Measurements from ENCODE around the gene MATN3.
A peak's percentile ranks its signal among the peaks of the same experiment; 100 is the strongest.
"Not testable (repeated sequence)": the region's sequence is repeated elsewhere in the genome, so short reads cannot be mapped to it uniquely, and the experiment has no call there.

The MATN3 gene, protein sequence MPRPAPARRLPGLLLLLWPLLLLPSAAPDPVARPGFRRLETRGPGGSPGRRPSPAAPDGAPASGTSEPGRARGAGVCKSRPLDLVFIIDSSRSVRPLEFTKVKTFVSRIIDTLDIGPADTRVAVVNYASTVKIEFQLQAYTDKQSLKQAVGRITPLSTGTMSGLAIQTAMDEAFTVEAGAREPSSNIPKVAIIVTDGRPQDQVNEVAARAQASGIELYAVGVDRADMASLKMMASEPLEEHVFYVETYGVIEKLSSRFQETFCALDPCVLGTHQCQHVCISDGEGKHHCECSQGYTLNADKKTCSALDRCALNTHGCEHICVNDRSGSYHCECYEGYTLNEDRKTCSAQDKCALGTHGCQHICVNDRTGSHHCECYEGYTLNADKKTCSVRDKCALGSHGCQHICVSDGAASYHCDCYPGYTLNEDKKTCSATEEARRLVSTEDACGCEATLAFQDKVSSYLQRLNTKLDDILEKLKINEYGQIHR

DNA sequence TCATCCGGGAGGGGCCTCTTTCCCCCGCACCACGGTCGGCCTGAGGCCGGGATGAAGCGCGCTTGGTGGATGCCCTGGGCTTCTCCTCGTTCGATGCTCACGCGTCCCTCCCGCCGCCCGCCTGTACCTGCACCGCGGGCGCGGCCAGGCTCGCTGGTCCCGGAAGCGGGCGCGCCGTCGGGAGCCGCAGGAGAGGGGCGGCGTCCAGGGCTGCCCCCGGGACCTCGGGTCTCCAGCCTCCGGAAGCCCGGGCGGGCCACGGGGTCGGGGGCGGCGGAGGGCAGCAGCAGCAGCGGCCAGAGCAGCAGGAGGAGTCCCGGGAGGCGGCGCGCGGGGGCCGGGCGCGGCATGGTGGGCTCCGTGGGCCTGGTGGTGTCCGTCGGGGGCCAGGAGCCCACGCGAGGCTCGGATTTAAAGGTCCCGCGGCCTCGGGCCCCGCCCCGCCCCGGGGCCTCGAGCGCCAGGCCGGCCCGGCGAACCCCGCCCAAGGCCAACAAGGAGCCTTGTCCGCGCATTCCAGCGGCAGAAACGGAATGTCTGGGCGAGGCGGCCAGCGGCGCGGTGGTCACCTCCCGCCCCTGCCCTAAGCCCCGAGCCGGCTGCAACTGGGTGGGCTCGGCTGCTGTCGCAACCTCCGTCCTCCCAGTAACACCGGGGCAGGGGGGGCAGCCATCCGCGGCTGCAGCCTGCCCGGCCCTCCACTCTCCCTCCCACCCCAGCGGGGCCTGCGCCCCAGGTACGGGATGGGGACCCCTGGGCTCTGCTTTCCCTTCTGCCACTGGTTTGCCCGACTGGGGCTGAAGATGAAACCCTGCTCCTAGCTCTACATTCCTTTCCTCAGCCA lies at the start of gene MATN3:
TSS of gene MATN3 (minus strand) at position 387 of the 844 bp plus-strand sequence. CDS start at position 350, 37 bp downstream.
- no peak for DNase-seq (ENCODE audit: low read depth in 2 of 2)

DNA sequence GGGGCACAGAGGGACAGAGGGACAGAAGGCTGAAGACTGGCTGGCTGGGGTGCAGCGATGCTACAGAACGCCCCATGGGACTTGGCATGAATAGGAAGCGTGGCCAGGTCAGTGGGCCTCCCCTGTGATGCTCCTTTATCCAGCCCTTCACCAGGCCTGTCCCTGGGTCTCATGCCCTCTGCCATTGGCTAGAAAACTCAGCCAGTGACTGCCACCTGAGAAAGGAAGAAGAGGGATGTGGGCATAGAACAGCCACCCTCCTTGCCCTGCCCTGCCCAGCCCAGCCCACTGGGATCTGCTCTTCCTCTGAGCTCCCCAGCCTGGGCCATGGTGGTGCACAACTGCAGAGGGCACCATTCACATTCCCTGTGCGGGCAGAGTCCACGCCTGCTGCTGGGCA lies 49.5 kb upstream of the MATN3 start:
- DNase-seq (ENCODE audit: low read depth in 2 of 2) = no peak

DNA sequence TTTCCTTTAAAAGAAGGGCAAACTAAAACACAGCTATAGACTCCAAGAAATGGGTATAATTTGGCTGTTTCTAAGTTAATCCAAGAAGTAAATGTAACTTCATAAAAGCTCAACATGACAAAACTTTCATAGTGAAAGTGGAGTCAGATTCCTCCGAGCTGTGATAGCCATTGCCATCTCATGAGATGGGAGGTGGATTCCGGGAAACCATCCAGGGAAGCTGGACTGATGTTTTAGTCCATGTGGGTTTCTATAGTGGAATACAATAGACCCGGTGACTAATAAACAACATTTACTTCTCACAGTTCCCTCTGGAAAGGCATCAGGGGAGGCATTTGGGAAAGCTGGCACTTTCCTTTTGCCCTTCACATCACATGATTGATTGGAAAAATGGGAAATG lies 49.0 kb upstream of the MATN3 start:
- DNase-seq (ENCODE audit: low read depth in 2 of 2) = peak in 1 of 2 experiments; percentile 49

DNA sequence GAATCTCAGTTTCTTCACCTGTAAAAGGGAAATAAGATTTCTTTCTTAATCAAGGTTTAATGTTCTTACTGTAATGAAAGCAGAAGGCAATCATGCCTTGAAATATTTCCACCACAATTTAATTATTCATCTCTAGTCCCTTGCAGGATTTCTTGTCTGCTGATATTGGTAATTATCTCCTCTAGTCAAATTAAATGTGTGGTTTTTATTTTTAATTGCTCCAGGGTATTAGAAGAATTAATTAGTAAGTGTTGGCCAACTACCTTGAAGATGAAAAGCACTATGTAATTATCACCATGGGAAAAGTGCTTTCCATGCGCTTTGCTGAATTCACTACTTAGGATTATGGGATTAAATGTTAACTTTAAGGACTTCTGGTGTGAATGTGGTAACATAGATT lies 47.6 kb upstream of the MATN3 start:
- DNase-seq (ENCODE audit: low read depth in 2 of 2) = no peak

DNA sequence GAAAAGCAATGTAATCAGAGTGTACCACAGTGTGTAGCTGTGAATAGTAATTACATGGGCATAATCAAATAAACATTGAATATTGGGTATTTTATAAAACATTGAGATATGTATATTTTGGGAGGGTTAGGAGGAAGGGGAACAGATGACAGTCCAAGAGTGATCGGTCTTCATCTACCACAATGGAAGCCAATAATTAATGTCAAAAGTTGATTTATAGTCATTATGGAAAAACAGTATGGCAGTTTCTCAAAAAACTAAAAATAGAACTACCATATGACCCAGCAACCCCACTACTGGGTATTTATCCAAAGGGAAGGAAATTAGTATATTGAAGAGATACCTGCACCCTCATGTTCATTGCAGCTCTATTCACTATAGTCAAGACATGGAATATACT lies 44.8 kb upstream of the MATN3 start:
- no peak for DNase-seq (ENCODE audit: low read depth in 2 of 2)

DNA sequence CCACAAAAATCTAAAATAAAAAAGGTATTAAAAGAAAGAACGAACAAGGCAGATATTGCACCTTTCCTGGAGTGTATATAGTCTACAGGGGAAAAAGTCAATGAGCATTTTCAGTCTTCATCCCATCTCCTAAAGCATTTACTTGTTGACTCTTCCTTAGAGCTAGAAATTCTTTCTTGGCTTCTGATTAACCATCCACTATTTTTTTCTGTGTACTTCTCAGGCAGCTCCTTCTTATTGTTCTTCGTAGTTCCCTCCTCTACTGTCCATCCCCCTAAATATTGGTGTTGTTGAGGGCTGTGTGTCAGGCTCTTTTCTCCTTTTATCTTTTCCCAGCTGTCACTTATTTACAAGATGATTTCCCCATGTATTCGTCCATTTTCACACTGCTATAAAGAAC lies 42.5 kb upstream of the MATN3 start:
- DNase-seq (ENCODE audit: low read depth in 2 of 2) = no peak

DNA sequence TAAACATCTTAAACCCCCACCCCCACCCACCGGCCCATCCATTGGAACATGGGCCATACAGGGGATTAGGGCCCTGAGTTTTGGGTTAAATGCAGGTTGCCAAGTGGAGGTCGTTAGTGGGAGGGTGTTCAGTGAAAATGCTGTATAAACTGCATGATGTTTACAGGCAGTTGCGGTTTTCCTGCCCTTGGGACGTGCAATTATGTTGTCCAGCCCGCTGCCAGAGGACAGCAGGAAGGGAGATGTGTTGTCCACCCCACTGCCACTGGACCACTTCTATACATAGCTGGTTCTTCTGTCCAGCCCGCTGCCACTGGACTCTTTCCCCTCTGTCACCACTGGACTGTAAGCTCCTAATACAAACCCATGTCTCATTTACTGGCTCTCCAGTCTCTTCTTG lies 41.7 kb upstream of the MATN3 start:
- no peak for DNase-seq (ENCODE audit: low read depth in 2 of 2)

DNA sequence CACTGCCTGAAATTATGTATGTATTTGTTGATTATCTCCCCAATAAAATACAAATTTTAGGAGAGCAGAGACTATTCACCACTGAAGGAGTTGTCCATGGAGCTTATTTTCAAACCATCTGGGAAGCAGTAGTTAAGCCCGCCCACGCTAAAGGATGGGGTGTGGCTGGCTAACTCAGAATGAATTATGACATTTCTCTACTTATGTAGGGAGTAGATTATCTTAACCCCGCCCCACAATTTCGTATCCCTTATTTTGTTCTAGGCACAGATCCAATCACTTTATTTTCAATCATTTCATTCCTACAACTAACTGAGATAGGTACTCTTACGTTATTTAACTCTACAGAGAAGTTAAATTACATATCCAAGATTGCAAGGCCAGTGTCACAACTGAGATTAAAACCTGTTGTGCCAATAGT lies 40.4 kb upstream of the MATN3 start:
- peak; percentile 47 to 49 for DNase-seq (ENCODE audit: low read depth in 2 of 2)

DNA sequence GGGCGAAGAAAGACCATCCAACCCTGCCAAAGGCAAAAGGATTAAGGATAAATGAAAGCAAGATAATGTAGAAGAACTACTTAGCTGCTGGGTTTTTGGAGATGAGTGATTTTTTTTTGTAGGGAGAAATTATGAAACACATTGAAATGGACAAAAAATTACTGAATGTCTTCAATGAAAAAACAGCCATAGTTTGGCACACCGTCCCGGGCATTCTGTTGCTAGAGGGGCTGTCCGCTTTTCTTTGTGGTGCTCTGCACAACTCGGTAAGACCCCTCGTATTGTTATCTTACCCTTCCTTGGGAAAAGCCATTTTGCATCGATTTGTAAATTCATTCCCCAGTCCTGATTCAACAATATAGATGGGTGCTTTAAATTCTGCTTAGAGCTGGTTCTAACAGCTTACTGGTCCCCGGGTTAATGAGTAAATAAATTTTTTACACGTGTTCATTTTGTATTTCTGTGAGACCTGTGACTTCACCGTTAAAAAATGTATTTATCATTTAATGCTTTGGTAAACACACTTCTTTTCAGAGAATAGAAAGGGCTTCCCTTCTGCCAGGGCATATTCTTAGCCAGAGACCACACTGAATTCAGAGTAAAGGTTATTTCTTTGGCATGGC lies 39.9 kb upstream of the MATN3 start:
- no peak for DNase-seq (ENCODE audit: low read depth in 2 of 2)

DNA sequence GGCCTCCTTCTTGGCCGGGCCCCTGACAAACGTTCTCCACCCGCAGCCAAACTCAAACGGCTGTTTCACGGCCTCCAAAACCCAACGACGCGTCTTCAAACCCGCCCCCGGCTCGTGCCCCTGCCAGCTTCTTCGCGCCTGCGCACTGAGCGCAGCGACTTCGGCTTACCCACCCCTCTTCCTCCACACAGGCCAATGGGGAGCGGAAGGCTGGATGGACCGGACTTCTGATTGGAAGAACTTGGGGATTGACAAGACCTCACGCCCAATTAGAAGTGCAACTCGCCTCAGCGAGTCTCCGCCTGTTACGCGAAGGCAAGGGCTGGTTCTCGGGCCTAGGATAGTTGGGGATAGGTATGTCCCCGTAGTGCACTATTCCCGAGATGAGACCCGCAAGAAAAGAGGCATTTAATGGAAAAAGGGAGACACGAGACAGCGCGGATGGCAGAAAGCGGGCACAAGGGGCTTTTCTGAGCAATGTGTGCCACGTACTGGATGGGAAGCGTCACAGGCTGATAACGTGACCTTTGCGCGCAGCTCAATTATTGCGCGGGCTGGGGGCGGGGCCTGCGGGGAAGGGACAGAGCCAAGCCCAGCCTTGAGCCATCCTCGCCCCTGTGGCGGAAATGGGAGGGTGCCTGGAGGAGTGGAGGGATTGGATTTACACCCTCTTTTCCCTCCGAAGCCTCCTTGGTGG lies 39.2 kb upstream of the MATN3 start, which contains the start of gene LAPTM4A:
TSS of gene LAPTM4A (minus strand) at position 97 of the 697 bp plus-strand sequence. CDS start 108 bp downstream, outside the sequence.
- DNase-seq (ENCODE audit: low read depth in 2 of 2) = peak; percentile 100

DNA sequence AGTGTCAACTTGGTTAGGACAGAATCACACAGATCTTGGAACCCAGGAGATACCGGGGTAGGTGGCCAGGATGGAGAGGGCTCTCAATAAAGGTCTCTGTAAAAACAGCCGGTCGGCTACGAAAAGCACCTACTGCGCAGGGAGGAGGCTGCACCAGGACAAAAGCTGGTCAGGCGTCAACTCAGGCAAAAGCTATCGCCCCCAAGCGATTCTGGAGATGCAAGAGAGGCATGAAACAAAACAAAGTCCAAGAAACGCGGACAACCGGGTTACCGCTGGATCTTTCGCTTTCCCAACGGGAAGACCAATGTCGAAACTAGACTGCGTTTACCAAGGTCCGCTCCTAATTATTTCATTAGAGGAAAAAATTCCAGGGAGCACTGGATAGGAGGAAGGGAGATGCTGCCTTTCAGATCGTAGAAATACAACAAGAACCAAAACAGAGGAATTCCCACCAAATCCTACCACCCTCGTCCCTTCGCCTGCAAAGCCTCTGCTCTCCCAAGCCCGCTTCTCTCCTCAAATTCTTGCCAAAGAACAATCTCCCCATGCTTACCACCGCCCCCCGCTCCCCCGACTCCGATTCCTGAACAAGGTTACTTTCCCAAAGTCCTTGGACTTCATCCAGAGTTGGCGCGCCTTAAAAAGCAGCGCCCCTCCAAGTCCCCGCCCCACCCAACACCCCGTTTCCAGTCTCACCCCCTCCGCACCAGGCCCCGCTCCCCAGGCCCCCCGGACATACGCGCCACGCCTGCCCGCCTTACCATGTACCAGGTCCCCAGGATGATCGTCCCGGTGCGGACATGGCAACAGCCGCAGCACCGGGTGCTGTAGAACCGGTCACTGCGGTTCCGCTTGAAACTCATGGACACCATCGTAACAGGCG lies 38.4 kb upstream of the MATN3 start:
- DNase-seq (ENCODE audit: low read depth in 2 of 2) = no peak

DNA sequence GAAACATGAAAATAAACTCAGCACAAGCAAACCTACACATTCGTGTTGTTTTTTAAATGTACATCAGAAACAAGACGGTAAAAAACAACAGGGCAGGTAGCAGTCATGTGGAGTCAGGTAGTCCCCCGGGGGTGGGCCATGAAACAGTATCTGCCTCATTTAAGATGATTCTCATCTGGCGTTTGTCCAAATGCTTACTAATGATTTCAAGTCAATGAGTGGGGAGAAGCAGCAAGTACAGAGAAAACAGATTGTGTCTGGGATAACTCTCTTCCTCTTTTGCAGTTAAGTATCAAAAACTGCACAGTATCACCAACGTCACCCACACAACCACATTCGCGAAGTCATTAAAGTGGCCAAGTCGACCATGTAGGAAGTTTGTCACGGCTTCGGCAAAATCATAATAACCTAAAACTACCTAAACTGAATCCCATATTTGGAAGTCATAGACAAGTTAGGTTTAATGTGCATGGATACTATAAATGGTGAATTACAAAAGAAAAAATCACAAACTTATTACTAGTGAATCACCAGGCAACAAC lies 37.7 kb upstream of the MATN3 start:
- peak in 1 of 2 experiments; percentile 34 for DNase-seq (ENCODE audit: low read depth in 2 of 2)

DNA sequence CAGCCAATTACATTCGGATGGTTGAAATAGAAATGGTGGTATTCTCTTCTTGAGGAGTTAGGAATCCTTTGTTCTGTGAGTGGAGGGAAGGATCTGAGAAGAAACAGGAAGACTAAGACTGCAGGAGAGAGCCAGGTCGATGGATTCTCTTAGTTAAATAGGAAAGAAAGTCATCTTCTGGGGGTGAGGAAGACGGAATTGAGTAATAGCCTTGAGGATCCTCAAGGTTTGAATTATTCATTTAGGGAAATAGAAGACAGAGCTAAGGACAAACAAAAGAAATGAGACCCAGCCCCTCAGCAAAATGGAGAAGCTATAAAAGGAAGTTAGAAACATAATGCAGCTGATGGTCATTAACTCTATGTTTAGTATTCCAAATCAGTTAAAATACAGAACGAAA lies 37.2 kb upstream of the MATN3 start:
- DNase-seq (ENCODE audit: low read depth in 2 of 2) = no peak

DNA sequence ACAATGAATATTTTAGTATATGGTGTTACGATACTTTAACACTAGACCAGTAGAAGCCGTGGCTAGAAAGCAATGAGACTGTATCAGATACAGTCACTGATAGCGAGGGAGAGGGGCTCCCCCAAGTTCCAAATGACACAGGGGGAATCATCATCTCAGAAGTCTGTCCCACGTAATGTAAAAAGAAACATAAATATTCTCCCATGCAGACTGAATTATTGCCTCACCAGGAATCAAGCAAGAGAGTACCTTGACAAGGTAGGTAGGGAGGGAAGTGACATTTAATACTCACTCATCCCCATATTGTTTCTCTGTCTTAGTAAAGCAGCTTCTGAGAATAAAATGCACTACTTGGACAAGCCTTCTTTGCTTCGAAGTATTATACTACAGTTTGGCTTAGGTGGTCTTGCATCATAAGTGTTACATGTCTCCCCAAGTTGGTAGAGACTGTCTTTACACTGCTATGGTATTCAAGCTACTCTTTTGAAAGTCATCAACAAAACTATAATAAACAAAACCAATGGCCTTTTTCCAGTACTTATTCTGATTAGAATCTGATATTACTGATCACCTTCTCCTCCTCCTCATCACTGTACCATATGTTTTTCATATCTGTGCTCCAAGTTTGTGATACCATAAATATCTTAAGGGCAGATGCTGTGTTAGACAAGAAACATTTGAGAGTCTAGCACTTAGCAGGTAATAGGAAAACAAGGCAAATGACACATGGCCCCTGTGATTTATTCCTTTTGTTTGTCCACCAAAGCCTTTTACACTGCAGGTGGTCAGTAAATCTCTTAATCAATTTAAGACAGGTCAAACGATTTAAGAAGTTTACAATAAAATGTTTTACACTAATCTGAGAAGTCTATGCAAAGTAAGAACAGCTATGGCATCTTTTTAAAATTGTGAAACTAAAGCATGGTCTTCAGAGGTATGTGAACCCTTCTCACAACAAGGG lies 36.3 kb upstream of the MATN3 start:
- no peak for DNase-seq (ENCODE audit: low read depth in 2 of 2)

DNA sequence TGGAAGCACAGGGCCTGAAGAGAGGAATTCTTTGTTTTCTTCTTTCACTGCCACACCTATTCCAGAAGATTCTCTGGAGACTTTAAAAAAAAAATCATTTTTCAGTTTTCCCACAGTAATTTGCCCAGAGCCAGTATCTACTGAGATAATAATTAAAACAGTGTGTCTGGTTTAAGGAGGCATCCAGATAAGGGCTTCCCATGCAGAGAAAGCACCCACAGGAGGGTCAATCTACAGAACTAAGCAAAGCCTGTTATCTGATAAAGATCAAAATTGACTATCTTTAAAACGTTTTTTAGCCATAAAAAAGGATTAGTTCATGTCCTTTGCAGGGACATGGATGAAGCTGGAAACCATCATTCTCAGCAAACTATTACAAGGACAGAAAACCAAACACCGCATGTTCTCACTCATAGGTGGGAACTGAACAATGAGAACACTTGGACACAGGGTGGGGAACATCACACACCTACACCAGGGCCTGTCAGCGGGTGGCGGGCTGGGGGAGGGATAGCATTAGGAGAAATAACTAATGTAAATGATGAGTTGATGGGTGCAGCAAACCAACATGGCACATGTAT lies 33.3 kb upstream of the MATN3 start:
- not testable (repeated sequence) for DNase-seq (ENCODE audit: low read depth in 2 of 2)

DNA sequence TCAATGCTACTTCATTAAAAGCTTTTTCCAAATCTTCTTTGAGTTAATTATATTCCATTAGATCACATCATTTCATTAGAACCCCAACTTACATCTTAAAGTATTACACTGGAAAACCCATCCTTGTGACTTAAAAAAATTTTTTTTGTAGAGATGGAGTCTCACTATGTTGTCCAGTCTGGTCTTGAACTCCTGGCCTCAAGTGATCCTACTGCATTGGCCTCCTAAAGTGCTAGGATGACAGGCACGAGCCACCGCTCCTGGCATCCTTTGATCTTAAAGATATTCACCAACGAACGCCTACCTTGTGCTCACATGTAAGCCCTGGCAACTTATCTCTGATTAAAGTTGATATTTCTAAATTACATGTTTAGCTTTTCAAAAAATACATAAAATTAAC lies 32.3 kb upstream of the MATN3 start:
- DNase-seq (ENCODE audit: low read depth in 2 of 2) = no peak

DNA sequence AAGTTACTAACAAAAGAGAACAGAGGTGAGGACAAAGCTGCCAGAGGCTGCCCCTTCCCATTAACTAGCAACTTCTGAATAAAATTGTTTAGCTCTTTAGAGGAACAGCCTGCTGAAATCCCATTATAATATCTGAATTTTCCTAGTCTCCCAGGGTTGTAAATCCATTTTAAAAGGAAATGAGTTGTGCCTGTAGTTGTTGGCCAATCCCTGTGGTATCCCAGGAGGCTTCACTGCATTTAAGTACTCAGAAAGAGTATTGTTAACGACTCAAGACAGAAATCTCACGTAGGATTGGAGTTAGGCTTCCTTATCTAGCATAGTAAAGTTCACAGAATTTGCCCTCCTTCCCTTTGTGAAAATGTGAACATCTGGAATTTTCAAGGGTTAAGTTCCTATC lies 30.1 kb upstream of the MATN3 start:
- DNase-seq (ENCODE audit: low read depth in 2 of 2) = no peak

DNA sequence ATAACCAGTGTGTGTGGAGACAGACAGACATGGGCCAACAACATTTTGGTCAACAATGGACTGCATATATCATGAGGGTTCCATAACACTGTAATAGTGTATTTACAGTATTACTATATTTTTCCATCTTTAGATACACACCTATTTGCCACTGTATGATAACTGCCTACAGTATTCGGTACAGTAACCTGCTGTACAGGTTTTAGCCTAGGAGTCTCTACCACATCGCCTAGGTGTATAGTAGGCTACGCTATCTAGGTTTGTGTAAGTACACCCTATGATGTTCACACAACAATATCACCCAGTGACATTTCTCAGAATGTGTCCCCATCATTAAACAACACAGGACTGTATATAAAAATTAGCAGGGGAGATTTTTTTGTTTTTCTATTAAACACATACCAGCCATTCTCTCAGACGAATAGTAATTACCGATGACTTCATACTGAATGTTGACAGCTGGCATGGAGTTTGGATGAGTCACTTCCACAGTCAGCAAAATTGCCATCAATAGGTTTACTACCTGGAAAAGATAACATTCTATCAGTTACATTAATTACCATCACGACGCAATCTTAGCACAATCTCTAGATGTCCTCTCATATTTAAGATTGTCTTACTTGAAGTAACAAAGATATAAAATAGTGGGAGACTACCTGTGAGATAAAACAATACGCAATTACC lies 28.2 kb upstream of the MATN3 start:
- no peak for DNase-seq (ENCODE audit: low read depth in 2 of 2)

Data from fibroblast of skin of left biceps (primary cell).